SU-DHL-6 (cell line): ENCODE measurements around the gene HECW1.

Experiments
- H2AFZ ChIP-seq: fragments of 200-600 bp; sonication (generic); 2 replicates; pipeline ENCODE4 v1.6.1; 2014; ENCODE audit warnings: low read depth, mild to moderate bottlenecking, moderate library complexity, mixed read lengths, antibody characterized with exemption, low read length; ENCODE audit not compliant: severe bottlenecking
- H3F3A ChIP-seq: fragments of 200-600 bp; shearing (Covaris generic); 2 replicates; pipeline ENCODE4 v1.6.0; 2016; ENCODE audit warnings: antibody characterized with exemption, mild to moderate bottlenecking; ENCODE audit not compliant: insufficient read depth
- H3K27ac ChIP-seq: fragments of 200-600 bp; sonication (generic); 2 replicates; pipeline ENCODE4 v1.5.1; 2016; ENCODE audit warnings: low read depth, mild to moderate bottlenecking, low read length, moderate library complexity, mixed read lengths
- H3K27me3 ChIP-seq: fragments of 200-600 bp; sonication (generic), shearing (Covaris generic); 2 replicates; pipeline ENCODE4 v1.6.0; 2014; ENCODE audit warnings: mild to moderate bottlenecking, low read length
- H3K36me3 ChIP-seq: fragments of 200-600 bp; sonication (generic); 2 replicates; pipeline ENCODE4 v1.6.1; 2014; ENCODE audit warnings: mild to moderate bottlenecking, low read length, mixed read lengths
- H3K4me2 ChIP-seq: fragments of 300-600, 200-600 bp; shearing (Covaris generic), sonication (generic); 2 replicates; pipeline ENCODE4 v1.6.0; 2014; ENCODE audit warnings: low read length, low read depth, mild to moderate bottlenecking; ENCODE audit not compliant: poor library complexity, severe bottlenecking
- H3K4me3 ChIP-seq: fragments of 200-600 bp; sonication (generic); 2 replicates; pipeline ENCODE4 v1.5.1; 2014; ENCODE audit warnings: antibody characterized with exemption, low read length, mild to moderate bottlenecking, mixed read lengths; ENCODE audit not compliant: insufficient read depth, poor library complexity, severe bottlenecking
- H3K79me2 ChIP-seq: fragments of 200-600 bp; sonication (generic); 2 replicates; pipeline ENCODE4 v1.6.1; 2014; ENCODE audit warnings: mild to moderate bottlenecking, low read length, moderate library complexity; ENCODE audit not compliant: insufficient read depth
- H3K9ac ChIP-seq: fragments of 200-600 bp; sonication (generic); 2 replicates; pipeline ENCODE4 v1.7.0; 2014; ENCODE audit warnings: mild to moderate bottlenecking, low read length
- H3K9me2 ChIP-seq: fragments of 200-600 bp; sonication (generic); replicated peaks from 2 replicates; pipeline ENCODE4 v1.6.1; 2014; ENCODE audit warnings: low read length; ENCODE audit not compliant: insufficient read depth
- H3K9me3 ChIP-seq: fragments of 200-600 bp; sonication (generic); 2 replicates; pipeline ENCODE4 v1.6.1; 2014; ENCODE audit warnings: low read length, mixed read lengths; ENCODE audit not compliant: insufficient read depth
- H4K20me1 ChIP-seq: fragments of 200-600 bp; sonication (generic); 2 replicates; pipeline ENCODE4 v1.6.1; 2014; ENCODE audit warnings: low read depth, mild to moderate bottlenecking, antibody characterized with exemption, low read length, moderate library complexity, mixed read lengths
- EZH2phosphoT487 ChIP-seq: fragments of 200-600 bp; sonication (generic), shearing (Covaris generic); conservative IDR thresholded peaks from 2 replicates; pipeline ENCODE4 v1.6.1; 2018; ENCODE audit warnings: mild to moderate bottlenecking, antibody characterized with exemption, low read length, moderate library complexity, mixed read lengths
- TF ChIP-seq, protein P1 (sequence below): fragments of 200-600 bp; sonication (generic); IDR thresholded peaks from one replicate; pipeline ENCODE4 v1.5.1; 2017; ENCODE audit warnings: antibody characterized with exemption, mild to moderate bottlenecking, low read length, moderate library complexity; ENCODE audit not compliant: insufficient read depth, poor library complexity, severe bottlenecking

Gene HECW1

DNA sequence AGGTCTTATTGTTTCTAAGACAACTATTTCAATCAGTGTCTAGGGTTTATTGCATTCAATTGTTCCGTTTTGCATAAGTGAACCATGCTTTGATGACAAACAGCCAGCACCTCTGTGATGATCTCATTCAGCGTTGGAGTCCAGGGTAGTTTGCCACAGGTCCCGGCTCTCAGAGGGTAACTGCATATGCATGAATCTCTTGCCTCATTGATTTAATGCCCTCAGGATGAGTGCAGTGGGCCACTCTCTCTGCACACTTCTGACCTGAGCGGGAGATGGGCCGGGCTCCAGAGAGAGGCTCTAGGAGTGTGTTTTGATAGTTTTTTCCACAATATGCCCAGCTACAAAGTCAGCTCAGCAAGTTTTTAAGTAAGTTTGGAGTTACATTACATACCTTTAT is 83.9 kb downstream of the HECW1 start:
- no peak overlapping the region for H3K4me2 ChIP-seq
- H3K9me3 ChIP-seq, result no peaks in the 10 kb centered on the region
- no peaks in the 10 kb centered on the region for H3K27me3 ChIP-seq
- H3F3A ChIP-seq, result no peaks in the 10 kb centered on the region
- no peaks in the 10 kb centered on the region for H3K9me2 ChIP-seq
- H3K27ac ChIP-seq, result no peak overlapping the region
- H2AFZ ChIP-seq, result no peak overlapping the region
- TF ChIP-seq, protein P1, sequence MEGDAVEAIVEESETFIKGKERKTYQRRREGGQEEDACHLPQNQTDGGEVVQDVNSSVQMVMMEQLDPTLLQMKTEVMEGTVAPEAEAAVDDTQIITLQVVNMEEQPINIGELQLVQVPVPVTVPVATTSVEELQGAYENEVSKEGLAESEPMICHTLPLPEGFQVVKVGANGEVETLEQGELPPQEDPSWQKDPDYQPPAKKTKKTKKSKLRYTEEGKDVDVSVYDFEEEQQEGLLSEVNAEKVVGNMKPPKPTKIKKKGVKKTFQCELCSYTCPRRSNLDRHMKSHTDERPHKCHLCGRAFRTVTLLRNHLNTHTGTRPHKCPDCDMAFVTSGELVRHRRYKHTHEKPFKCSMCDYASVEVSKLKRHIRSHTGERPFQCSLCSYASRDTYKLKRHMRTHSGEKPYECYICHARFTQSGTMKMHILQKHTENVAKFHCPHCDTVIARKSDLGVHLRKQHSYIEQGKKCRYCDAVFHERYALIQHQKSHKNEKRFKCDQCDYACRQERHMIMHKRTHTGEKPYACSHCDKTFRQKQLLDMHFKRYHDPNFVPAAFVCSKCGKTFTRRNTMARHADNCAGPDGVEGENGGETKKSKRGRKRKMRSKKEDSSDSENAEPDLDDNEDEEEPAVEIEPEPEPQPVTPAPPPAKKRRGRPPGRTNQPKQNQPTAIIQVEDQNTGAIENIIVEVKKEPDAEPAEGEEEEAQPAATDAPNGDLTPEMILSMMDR, result no peak
- TF ChIP-seq EZH2phosphoT487, result no peak
- no peak overlapping the region for H3K4me3 ChIP-seq
- H3K79me2 ChIP-seq, result no peaks in the 10 kb centered on the region
- no peak overlapping the region for H3K9ac ChIP-seq
- H3K36me3 ChIP-seq, result no peaks in the 10 kb centered on the region
- no peaks in the 10 kb centered on the region for H4K20me1 ChIP-seq

DNA sequence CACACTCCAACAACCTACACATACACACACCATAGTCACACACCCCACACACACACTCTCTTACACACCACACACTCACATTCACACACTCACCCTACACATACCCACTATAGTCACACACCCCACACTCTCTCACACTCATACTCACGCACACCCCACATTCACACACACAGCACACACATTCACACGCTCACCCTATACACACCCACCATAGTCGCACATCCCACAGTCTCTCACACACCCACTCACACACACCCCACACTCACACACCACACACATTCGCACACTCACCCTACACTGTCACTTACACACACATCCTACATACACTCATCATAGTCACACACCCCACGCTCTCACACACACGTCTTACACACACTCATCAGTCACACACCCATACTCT is 85.6 kb downstream of the HECW1 start:
- no peaks in the 10 kb centered on the region for H3K79me2 ChIP-seq
- H3K4me2 ChIP-seq, result no peak overlapping the region

DNA sequence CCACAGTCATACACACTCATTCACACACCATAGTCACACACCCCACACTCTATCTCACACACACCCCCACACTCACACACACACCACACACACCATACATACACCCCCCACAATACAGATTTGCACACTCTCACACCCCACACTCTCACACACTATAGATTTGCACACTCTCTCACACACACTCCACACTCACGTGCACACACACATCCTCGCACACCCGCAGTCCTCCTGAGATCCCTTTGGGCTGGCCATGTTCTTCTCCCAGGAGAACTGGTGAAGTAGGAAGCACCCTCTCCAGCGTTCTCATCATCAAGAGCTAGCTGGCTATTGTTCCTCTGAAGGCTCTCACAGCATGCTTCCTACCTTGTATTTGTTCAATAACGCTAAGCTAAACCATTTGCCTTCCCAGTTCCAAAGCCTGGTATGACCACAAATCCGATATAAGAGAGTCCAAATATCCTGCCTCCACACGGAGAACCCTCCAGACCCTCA is 86.2 kb downstream of the HECW1 start:
- Histone ChIP-seq H3K27ac (no peak overlapping the region), H3K4me3 (no peak overlapping the region), H3K9ac (no peak overlapping the region), H3K27me3 (no peaks in the 10 kb centered on the region), H3K36me3 (no peaks in the 10 kb centered on the region), H3K9me2 (no peaks in the 10 kb centered on the region), H3F3A (no peaks in the 10 kb centered on the region), H4K20me1 (no peaks in the 10 kb centered on the region), H3K9me3 (no peaks in the 10 kb centered on the region), H2AFZ (no peak overlapping the region), H3K79me2 (no peaks in the 10 kb centered on the region), H3K4me2 (no peak overlapping the region)
- no peak for TF ChIP-seq EZH2phosphoT487
- TF ChIP-seq, protein P1, result no peak

More for the DNA sequence above, 85.6 kb downstream of the HECW1 start:
- H3K36me3 ChIP-seq, result no peaks in the 10 kb centered on the region
- no peaks in the 10 kb centered on the region for H4K20me1 ChIP-seq
- no peaks in the 10 kb centered on the region for H3K9me3 ChIP-seq
- H3K9me2 ChIP-seq, result no peaks in the 10 kb centered on the region
- TF ChIP-seq, protein P1, result no peak
- no peak for TF ChIP-seq EZH2phosphoT487
- H3K4me3 ChIP-seq, result no peak overlapping the region
- H2AFZ ChIP-seq, result no peak overlapping the region
- H3K27ac ChIP-seq, result no peak overlapping the region
- no peaks in the 10 kb centered on the region for H3F3A ChIP-seq
- H3K9ac ChIP-seq, result no peak overlapping the region
- H3K27me3 ChIP-seq, result no peaks in the 10 kb centered on the region
